ENCODE measurements around the gene GK. TPM values are rescaled to one million over a fixed set of nuclear protein-coding genes. Genes with fewer than 3 reads are reported as not detected.

GK gene
- polyA plus RNA-seq, 1 donor = 133 TPM

GRCh38 chrX:30690330-30690729, 37.1 kb downstream of the GK start:
- no CpG with 5 or more reads among the region's 3 CpGs for WGBS (ENCODE audit: insufficient coverage, low lambda C conversion rate)
- no peak for DNase-seq
- Histone ChIP-seq H3K4me1 (ENCODE audit: control insufficient read depth, insufficient read depth, low read length) (peaks cover 4% of the 10 kb centered on the region), H3K4me3 (ENCODE audit: low read length) (no peak overlapping the region), H3K27ac (ENCODE audit: low read length) (no peak overlapping the region), H3K36me3 (ENCODE audit: control insufficient read depth, insufficient read depth, low read length) (peaks cover 11% of the 10 kb centered on the region), H3K9me3 (ENCODE audit: control insufficient read depth, low read depth, low read length) (no peaks in the 10 kb centered on the region), H3K27me3 (ENCODE audit: control insufficient read depth, insufficient read depth, low read length) (no peaks in the 10 kb centered on the region)

DNA sequence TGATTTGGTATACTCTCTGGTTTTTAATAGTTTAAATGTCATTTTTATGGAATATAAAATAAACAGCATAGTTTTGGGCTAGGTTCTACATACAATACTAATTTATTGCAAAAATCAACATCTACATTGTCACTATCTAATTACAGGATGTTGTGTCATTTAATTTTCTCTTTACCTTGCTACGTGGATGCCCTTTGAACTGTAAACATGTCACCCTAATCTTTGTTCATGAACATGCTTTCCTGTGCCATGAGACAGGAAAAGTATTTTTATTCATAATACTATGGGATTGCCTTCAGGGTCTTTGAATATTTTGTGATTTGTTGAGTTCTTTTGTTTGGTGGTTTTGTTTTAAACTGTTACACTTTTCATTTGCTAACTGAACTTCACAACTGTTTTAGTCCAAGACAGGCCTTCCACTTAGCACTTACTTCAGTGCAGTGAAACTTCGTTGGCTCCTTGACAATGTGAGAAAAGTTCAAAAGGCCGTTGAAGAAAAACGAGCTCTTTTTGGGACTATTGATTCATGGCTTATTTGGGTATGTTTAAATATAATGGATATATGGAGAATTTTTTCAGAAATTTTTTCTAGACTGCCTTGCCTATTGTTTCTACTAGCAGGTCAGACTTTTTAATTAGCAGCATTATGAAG, 40.9 kb downstream of the GK start:
- Histone ChIP-seq H3K27me3 (ENCODE audit: control insufficient read depth, insufficient read depth, low read length) (no peaks in the 10 kb centered on the region), H3K27ac (ENCODE audit: low read length) (peak overlapping the region; percentile 40), H3K4me1 (ENCODE audit: control insufficient read depth, insufficient read depth, low read length) (no peaks in the 10 kb centered on the region), H3K9me3 (ENCODE audit: control insufficient read depth, low read depth, low read length) (no peaks in the 10 kb centered on the region), H3K36me3 (ENCODE audit: control insufficient read depth, insufficient read depth, low read length) (peaks cover 10% of the 10 kb centered on the region), H3K4me3 (ENCODE audit: low read length) (no peak overlapping the region)
- DNase-seq = peak in 1 of 2 donors; percentile 54
- no CpG with 5 or more reads among the region's 4 CpGs for WGBS (ENCODE audit: insufficient coverage, low lambda C conversion rate)

DNA sequence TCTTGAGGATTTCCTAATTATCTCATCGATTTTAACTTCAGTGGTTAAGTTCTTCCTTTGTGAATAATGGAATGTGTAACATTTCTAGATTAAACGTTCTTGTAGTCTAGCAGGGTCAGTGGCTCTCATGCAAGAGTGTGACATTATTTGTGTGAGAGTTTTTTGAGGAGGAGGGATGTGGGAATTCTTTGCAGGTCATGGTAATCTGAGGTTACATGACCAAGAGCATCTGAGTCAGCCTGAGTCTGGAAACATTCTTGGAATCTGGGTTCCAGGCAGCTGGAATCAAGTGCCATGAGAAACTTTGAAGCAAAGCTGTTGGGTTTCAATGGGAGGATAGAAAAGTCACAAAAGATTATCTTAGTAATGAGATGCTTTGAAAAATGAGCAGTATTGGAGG, 49.5 kb downstream of the GK start:
- Histone ChIP-seq H3K4me1 (ENCODE audit: control insufficient read depth, insufficient read depth, low read length) (no peaks in the 10 kb centered on the region), H3K36me3 (ENCODE audit: control insufficient read depth, insufficient read depth, low read length) (peaks cover 12% of the 10 kb centered on the region), H3K9me3 (ENCODE audit: control insufficient read depth, low read depth, low read length) (no peaks in the 10 kb centered on the region), H3K27ac (ENCODE audit: low read length) (no peak overlapping the region), H3K4me3 (ENCODE audit: low read length) (no peak overlapping the region), H3K27me3 (ENCODE audit: control insufficient read depth, insufficient read depth, low read length) (no peaks in the 10 kb centered on the region)
- DNase-seq = no peak
- WGBS (ENCODE audit: insufficient coverage, low lambda C conversion rate) = no CpG with 5 or more reads among the region's 2 CpGs

GRCh38 chrX:30706216-30706775, 53.1 kb downstream of the GK start:
- Histone ChIP-seq H3K27ac (ENCODE audit: low read length) (no peak overlapping the region), H3K9me3 (ENCODE audit: control insufficient read depth, low read depth, low read length) (no peaks in the 10 kb centered on the region), H3K36me3 (ENCODE audit: control insufficient read depth, insufficient read depth, low read length) (peaks cover 13% of the 10 kb centered on the region), H3K27me3 (ENCODE audit: control insufficient read depth, insufficient read depth, low read length) (no peaks in the 10 kb centered on the region), H3K4me3 (ENCODE audit: low read length) (no peak overlapping the region), H3K4me1 (ENCODE audit: control insufficient read depth, insufficient read depth, low read length) (no peaks in the 10 kb centered on the region)
- peak in 1 of 2 donors; percentile 10 for DNase-seq
- no CpG with 5 or more reads among the region's 3 CpGs for WGBS (ENCODE audit: insufficient coverage, low lambda C conversion rate)

DNA sequence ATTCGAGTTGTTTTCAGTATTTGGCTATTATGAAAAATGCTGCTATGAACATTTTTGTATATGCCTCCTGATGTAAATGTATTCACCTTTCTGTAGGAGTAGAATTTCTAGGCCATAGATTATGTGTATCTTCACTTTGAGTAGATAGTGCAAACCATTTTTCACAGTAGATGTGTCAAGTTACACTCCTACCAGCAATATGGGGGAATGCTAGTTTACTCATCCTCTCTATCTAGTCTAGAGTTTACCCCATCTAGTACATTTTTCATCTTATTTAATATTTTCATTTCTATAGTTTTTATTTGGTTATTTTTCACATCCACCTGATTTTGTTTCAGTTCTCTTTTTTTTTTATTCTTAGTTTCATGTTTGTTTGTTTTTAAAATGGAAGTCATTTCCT, 59.0 kb downstream of the GK start:
- H3K4me1 ChIP-seq (ENCODE audit: control insufficient read depth, insufficient read depth, low read length) = no peaks in the 10 kb centered on the region
- no peaks in the 10 kb centered on the region for H3K9me3 ChIP-seq (ENCODE audit: control insufficient read depth, low read depth, low read length)
- WGBS (ENCODE audit: insufficient coverage, low lambda C conversion rate) = no CpG with 5 or more reads among the region's 1 CpG
- H3K4me3 ChIP-seq (ENCODE audit: low read length) = no peak overlapping the region
- no peak for DNase-seq
- H3K36me3 ChIP-seq (ENCODE audit: control insufficient read depth, insufficient read depth, low read length) = peaks cover 21% of the 10 kb centered on the region
- H3K27me3 ChIP-seq (ENCODE audit: control insufficient read depth, insufficient read depth, low read length) = no peaks in the 10 kb centered on the region
- H3K27ac ChIP-seq (ENCODE audit: low read length) = no peak overlapping the region

GRCh38 chrX:30713061-30713525, 59.9 kb downstream of the GK start:
- peak; percentile 30 to 31 for DNase-seq
- no peak overlapping the region for H3K4me3 ChIP-seq (ENCODE audit: low read length)
- no peaks in the 10 kb centered on the region for H3K9me3 ChIP-seq (ENCODE audit: control insufficient read depth, low read depth, low read length)
- H3K27ac ChIP-seq (ENCODE audit: low read length) = no peak overlapping the region
- H3K4me1 ChIP-seq (ENCODE audit: control insufficient read depth, insufficient read depth, low read length) = no peaks in the 10 kb centered on the region
- WGBS (ENCODE audit: insufficient coverage, low lambda C conversion rate) = 100% methylated on average over 1 of the region's 5 CpGs
- H3K27me3 ChIP-seq (ENCODE audit: control insufficient read depth, insufficient read depth, low read length) = no peaks in the 10 kb centered on the region
- H3K36me3 ChIP-seq (ENCODE audit: control insufficient read depth, insufficient read depth, low read length) = peaks cover 21% of the 10 kb centered on the region

DNA sequence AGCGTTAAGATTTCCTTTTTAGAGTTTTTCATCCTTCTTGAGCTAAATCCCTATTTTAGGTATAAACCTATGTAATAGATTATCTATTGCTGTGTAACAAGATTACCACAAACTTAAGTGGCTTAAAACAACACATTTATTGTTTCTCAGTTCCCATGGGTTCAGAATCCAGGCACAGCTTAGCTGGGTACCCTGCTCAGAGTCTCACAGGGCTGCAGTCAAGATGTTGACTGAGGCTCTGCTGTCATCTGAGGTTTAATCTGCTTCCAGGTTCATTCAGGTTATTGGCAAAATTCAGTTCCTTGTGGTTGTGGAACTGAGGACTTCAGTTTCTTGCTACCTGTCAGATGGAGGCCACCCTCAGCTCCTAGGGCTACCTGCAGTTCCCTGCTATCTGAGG, 60.9 kb downstream of the GK start:
- no peaks in the 10 kb centered on the region for H3K27me3 ChIP-seq (ENCODE audit: control insufficient read depth, insufficient read depth, low read length)
- no peak for DNase-seq
- no peak overlapping the region for H3K4me3 ChIP-seq (ENCODE audit: low read length)
- WGBS (ENCODE audit: insufficient coverage, low lambda C conversion rate) = no CpG with 5 or more reads among the region's 1 CpG
- H3K9me3 ChIP-seq (ENCODE audit: control insufficient read depth, low read depth, low read length) = no peaks in the 10 kb centered on the region
- H3K27ac ChIP-seq (ENCODE audit: low read length) = no peak overlapping the region
- H3K4me1 ChIP-seq (ENCODE audit: control insufficient read depth, insufficient read depth, low read length) = no peaks in the 10 kb centered on the region
- peaks cover 19% of the 10 kb centered on the region for H3K36me3 ChIP-seq (ENCODE audit: control insufficient read depth, insufficient read depth, low read length)

DNA sequence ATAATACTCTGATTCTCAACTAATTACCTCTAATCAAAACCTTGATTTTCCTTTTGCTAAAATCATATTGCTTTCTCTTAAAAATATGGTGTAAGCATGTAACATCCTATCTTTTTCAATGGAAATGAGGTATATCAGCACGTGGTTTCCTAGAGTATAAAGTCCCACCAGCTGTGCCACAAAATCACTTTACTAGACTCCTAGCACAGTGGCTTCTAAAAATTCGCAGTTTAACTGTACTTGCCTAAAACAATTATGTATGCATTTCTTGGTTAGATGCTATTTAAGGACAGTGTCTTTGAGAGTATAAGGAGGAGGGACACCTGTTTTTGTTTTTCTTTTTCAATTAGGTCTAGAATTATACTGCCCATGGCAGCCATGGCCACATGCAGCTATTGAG, 62.8 kb downstream of the GK start:
- H3K9me3 ChIP-seq (ENCODE audit: control insufficient read depth, low read depth, low read length) = no peaks in the 10 kb centered on the region
- H3K27ac ChIP-seq (ENCODE audit: low read length) = no peak overlapping the region
- H3K4me3 ChIP-seq (ENCODE audit: low read length) = no peak overlapping the region
- H3K36me3 ChIP-seq (ENCODE audit: control insufficient read depth, insufficient read depth, low read length) = peaks cover 20% of the 10 kb centered on the region
- no peaks in the 10 kb centered on the region for H3K4me1 ChIP-seq (ENCODE audit: control insufficient read depth, insufficient read depth, low read length)
- no peak for DNase-seq
- H3K27me3 ChIP-seq (ENCODE audit: control insufficient read depth, insufficient read depth, low read length) = no peaks in the 10 kb centered on the region
- 80% methylated on average over 1 of the region's 2 CpGs for WGBS (ENCODE audit: insufficient coverage, low lambda C conversion rate)

- no peak overlapping the region for H3K4me3 ChIP-seq (ENCODE audit: low read length)
- no peaks in the 10 kb centered on the region for H3K4me1 ChIP-seq (ENCODE audit: control insufficient read depth, insufficient read depth, low read length)
- no peaks in the 10 kb centered on the region for H3K36me3 ChIP-seq (ENCODE audit: control insufficient read depth, insufficient read depth, low read length)
- DNase-seq = no peak
- H3K9me3 ChIP-seq (ENCODE audit: control insufficient read depth, low read depth, low read length) = no peaks in the 10 kb centered on the region
- H3K27ac ChIP-seq (ENCODE audit: low read length) = no peak overlapping the region
- no peaks in the 10 kb centered on the region for H3K27me3 ChIP-seq (ENCODE audit: control insufficient read depth, insufficient read depth, low read length)
- WGBS (ENCODE audit: insufficient coverage, low lambda C conversion rate) = no CpG with 5 or more reads among the region's 17 CpGs
These were observed 80.8 kb downstream of the GK start for GRCh38 chrX:30733852-30734660.

DNA sequence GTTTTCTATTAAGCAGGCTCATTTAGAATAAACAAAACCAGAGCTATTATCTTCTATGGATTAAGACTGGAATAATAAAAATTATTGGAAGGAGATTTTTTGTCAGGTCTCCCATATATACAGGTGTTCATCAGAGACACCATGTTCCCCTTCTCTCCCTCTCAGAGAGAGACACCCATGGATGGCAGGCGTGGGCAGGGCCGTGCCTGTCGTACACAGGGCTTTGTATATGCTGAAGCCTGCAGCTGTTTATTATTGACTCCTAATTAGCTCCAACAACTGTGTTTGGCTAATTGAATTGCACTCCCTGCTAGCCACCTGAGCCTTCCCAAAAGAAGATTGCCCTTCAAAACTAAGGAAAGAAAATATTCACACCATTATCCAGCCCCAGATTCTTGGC, 81.6 kb downstream of the GK start:
- H3K27me3 ChIP-seq (ENCODE audit: control insufficient read depth, insufficient read depth, low read length) = no peaks in the 10 kb centered on the region
- H3K4me3 ChIP-seq (ENCODE audit: low read length) = no peak overlapping the region
- WGBS (ENCODE audit: insufficient coverage, low lambda C conversion rate) = no CpG with 5 or more reads among the region's 3 CpGs
- H3K36me3 ChIP-seq (ENCODE audit: control insufficient read depth, insufficient read depth, low read length) = no peaks in the 10 kb centered on the region
- no peak for DNase-seq
- H3K4me1 ChIP-seq (ENCODE audit: control insufficient read depth, insufficient read depth, low read length) = no peaks in the 10 kb centered on the region
- no peaks in the 10 kb centered on the region for H3K9me3 ChIP-seq (ENCODE audit: control insufficient read depth, low read depth, low read length)
- H3K27ac ChIP-seq (ENCODE audit: low read length) = no peak overlapping the region
